ENCODE data around the gene DNM3.

- TF ChIP-seq POLR2A (IDR thresholded peaks at IDR 0.05; ENCODE audit: extremely low read depth, insufficient read length) (no peak), CTCF (IDR thresholded peaks at IDR 0.05; ENCODE audit: low read depth, low read length) (no peak), MAX (IDR thresholded peaks at IDR 0.05; ENCODE audit: low read depth, low read length) (no peak)
Measured at GRCh38 chr1:171940368-171940767, 99.1 kb downstream of the DNM3 start.
